ENCODE measurements around the gene DYNLRB1. TPM values are rescaled to one million over a fixed set of nuclear protein-coding genes. Genes with fewer than 3 reads are reported as not detected.

Gene DYNLRB1
- total and polyA plus RNA-seq, 11 donors = 129 to 405 (median 147) TPM

- peak in 1 of 5 donors; percentile 21 for DNase-seq
These were observed 36.3 kb downstream of the DYNLRB1 start for GRCh38 chr20:34552569-34552968.

GRCh38 chr20:34553366-34553867 is 37.2 kb downstream of the DYNLRB1 start:
- H3K36me3 ChIP-seq = no peaks in the 10 kb centered on the region
- DNase-seq = peak in 2 of 5 donors; percentile 48 to 54
- peak; percentile 64 to 73 (median 72) for ATAC-seq
- peaks cover 0 to 20% (median 10%) of the 10 kb centered on the region in 12 donors for H3K4me1 ChIP-seq
- no peaks in the 10 kb centered on the region for H3K27me3 ChIP-seq
- no peaks in the 10 kb centered on the region for H3K9me3 ChIP-seq
- intact Hi-C loops (cut with DNase I) = loop anchor here in 1 of 10 donors (10.0 kb wide), 1 partner anchor 151 kb away; the partner anchor contains the start of gene TP53INP2
- peak overlapping the region in 7 of 12 donors; percentile 9 to 66 (median 37) for H3K27ac ChIP-seq
- 32 to 46% (median 40%) methylated on average over 3 to 4 of the region's 4 CpGs for WGBS, 4 donors
- no peak for TF ChIP-seq CTCF (IDR thresholded peaks at IDR 0.05)
- no peak for TF ChIP-seq POLR2A (IDR thresholded peaks at IDR 0.05)
- no peak overlapping the region for H3K4me3 ChIP-seq

More at GRCh38 chr20:34552569-34552968, 36.3 kb downstream of the DYNLRB1 start:
- H3K4me1 ChIP-seq = peaks cover 0 to 15% (median 5%) of the 10 kb centered on the region in 12 donors
- H3K36me3 ChIP-seq = no peaks in the 10 kb centered on the region
- no peak for TF ChIP-seq CTCF (IDR thresholded peaks at IDR 0.05)
- no peak for TF ChIP-seq POLR2A (IDR thresholded peaks at IDR 0.05)
- H3K9me3 ChIP-seq = no peaks in the 10 kb centered on the region
- H3K27ac ChIP-seq = peak overlapping the region in 2 of 12 donors; percentile 19 to 39
- whole genome bisulfite sequencing, 4 donors = 95 to 96% (median 96%) methylated on average over 6 of the region's 6 CpGs
- ATAC-seq = no peak
- intact Hi-C loops (cut with DNase I) = loop anchor here in 1 of 10 donors (10.0 kb wide), 1 partner anchor 152 kb away; the partner anchor contains the start of gene TP53INP2
- no peak overlapping the region for H3K4me3 ChIP-seq
- no peaks in the 10 kb centered on the region for H3K27me3 ChIP-seq

- Histone ChIP-seq H3K4me3 (peak overlapping the region; percentile 57 to 98 (median 86)), H3K27me3 (no peaks in the 10 kb centered on the region), H3K36me3 (peaks cover 0 to 6% (median 0%) of the 10 kb centered on the region in 9 donors), H3K27ac (peak overlapping the region; percentile 81 to 98 (median 94)), H3K9me3 (no peaks in the 10 kb centered on the region), H3K4me1 (peaks cover 0 to 34% (median 11%) of the 10 kb centered on the region in 12 donors)
- intact Hi-C loops (cut with DNase I) = loop anchor here in 1 of 10 donors (10.0 kb wide), 1 partner anchor 147 kb away; the partner anchor contains the start of gene TP53INP2
- WGBS, 4 donors = 23 to 32% (median 31%) methylated on average over 11 of the region's 11 CpGs
- ATAC-seq = no peak
- DNase-seq = no peak
- no peak for TF ChIP-seq CTCF (IDR thresholded peaks at IDR 0.05)
- no peak for TF ChIP-seq POLR2A (IDR thresholded peaks at IDR 0.05)
These were observed 41.7 kb downstream of the DYNLRB1 start for GRCh38 chr20:34557936-34558319.

GRCh38 chr20:34558320-34559218 is 42.3 kb downstream of the DYNLRB1 start, which contains the start of gene MAP1LC3A:
MAP1LC3A (plus strand) TSS chr20:34558718; CDS start chr20:34558869, 151 bp downstream.
- peak; percentile 87 to 96 (median 92) for ATAC-seq
- DNase-seq = peak; percentile 96 to 98 (median 98)

More at GRCh38 chr20:34558320-34559218, 42.3 kb downstream of the DYNLRB1 start, which contains the start of gene MAP1LC3A:
- intact Hi-C loops (cut with DNase I) = loop anchor here in 1 of 10 donors (10.0 kb wide), 1 partner anchor 146 kb away; the partner anchor contains the start of gene TP53INP2
- WGBS, 4 donors = 0 to 4% (median 3%) methylated on average over 29 to 103 of the region's 103 CpGs
- Histone ChIP-seq H3K27me3 (no peaks in the 10 kb centered on the region), H3K9me3 (no peaks in the 10 kb centered on the region), H3K4me1 (peaks cover 0 to 28% (median 10%) of the 10 kb centered on the region in 12 donors), H3K36me3 (peaks cover 0 to 6% (median 0%) of the 10 kb centered on the region in 9 donors), H3K27ac (peak within 1 kb of the TSS; percentile 81 to 98 (median 94)), H3K4me3 (peak within 1 kb of the TSS; percentile 57 to 98 (median 86))
- TF ChIP-seq CTCF (IDR thresholded peaks at IDR 0.05) = no peak
- peak; percentile 11 to 69 for TF ChIP-seq POLR2A (IDR thresholded peaks at IDR 0.05)
